GM18499 (cell line): Measurements from ENCODE around the gene CKS2.

ENCODE experiments used
- ATAC-seq: cut with Tn5 transposase; IDR thresholded peaks from one replicate; pipeline ENCODE4 v1.9.1; 2021; ENCODE audit warnings: moderate number of reproducible peaks; ENCODE audit not compliant: insufficient read depth, unreplicated experiment

The CKS2 gene

DNA sequence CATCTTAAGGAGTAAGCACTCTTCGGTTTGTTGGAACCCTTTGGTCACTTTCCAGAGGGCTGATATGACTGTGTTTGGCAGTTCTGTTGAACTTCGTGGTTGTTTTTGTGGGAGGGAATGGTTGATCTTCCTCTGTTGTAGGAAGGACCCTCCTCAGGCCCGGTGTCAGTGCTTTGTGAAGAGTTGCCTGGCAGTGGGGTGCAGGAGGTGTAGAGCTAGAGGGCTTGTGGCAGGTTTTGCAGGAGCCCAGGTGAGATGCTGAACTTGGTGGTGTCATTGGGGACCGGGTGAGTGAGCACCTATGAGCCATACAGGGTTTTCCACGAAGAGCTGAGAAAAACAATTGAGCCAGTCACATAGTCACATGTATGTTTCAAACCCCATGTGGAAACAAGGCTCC lies 34.5 kb downstream of the CKS2 start:
- no peak for ATAC-seq

GRCh38 chr9:89346696-89347095 lies 35.7 kb downstream of the CKS2 start:
- no peak for ATAC-seq

DNA sequence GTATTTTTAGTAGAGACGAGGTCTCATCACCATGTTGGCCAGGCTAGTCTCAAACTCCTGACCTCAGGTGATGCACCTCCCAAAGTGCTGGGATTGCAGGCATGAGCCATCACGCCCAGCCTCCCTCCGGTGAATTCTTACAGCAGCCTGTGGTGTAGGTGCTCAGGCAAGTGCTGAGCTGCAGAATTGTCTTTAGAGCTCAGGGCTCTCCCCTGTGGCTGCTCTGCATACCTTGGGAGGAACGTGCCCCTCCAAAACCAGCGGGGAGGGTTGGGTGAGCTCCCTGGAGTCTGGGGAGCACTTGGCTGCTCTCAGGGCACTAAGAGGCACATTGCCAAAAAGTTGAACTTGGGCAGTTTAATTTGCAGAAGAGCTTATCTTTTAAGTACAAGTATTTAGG lies 36.7 kb downstream of the CKS2 start:
- ATAC-seq: no peak

- ATAC-seq: no peak
These were observed 38.6 kb downstream of the CKS2 start for GRCh38 chr9:89349607-89350006.

DNA sequence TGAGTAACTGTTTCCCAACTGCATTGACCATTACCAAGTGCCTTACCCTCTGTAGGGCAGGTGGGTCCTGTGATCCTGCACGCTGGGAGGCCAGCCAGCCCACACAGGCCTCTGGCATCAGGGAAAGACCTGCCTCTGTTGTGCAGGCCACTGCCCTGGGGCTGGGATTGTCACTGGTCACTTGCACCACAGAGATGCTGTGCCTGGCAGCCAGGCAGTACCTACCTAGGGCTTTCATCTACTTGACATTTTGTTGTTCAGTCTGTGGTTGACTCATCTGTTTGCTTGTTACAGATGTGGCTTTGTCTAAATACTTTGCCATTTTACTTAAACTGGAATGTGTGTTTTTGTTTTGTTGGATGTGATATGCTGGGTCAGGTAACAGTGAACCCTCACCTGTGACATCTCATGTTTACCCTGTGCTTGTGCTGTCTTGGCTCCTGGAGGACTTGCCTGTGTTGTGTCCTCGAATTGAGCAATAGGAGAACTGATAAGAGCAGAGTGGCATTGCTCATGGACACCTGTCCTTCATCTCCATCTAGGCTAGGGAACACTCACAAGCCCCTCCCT lies 40.1 kb downstream of the CKS2 start:
- no peak for ATAC-seq

GRCh38 chr9:89351584-89352300 lies 40.7 kb downstream of the CKS2 start:
- ATAC-seq: no peak

DNA sequence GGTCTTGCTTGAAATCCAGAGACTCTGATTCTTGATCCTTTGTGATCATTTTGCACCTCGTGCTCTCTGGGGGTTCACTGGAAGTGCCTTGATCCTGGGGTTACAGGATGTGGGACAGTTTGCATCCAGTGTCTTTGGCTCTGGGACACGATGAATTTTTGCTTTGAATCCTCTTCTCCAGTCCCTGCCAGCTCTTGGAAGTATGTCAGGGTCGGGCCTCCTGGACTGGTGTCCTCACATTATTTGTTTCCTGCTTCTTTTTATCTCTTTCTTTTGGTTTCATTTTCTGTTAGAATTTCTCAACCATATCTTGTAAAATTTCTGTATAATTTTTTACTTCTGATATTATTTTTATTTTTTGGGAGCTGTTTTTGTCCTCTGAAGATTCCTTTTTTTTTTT lies 41.5 kb downstream of the CKS2 start:
- no peak for ATAC-seq

DNA sequence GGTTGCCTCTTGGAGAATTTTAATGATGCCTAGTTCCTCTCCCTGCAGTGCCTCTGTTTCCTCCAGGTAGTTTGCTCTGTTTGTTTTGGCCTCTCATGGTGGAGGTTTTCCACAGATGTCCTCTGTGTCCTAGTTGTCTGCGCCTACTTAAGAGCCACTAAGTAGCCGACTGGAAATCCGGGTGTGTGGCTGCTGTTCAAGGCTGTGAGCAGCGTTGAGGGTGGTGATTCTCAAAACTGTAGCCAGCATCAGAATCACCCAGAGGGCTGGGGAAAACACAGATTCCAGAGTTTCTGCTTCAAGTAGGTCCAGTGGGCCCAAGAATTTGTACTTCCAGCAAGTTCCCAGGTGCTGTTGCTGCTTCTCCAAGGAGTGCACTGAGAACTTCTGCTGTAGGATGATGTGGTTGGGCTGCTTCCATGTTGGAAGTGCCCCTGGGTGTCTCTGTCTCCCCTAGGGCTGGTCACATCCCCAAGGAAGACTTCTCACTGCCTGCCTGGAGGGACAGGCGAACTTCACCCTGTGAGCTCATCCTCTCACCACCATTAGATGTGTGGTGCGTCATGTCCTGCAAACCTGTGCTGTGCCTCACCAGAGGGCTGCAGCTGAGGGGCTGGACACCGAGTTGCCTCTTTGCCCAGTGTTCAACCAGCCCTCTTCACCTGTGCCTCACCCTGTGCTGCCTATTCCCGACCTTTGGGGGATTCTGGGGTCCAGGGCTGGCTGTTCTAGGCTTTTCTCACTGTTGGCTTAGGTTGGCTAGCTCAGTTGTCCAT lies 42.1 kb downstream of the CKS2 start:
- ATAC-seq: no peak

GRCh38 chr9:89353989-89354388 lies 43.0 kb downstream of the CKS2 start:
- ATAC-seq: no peak

- no peak for ATAC-seq
These were observed 43.5 kb downstream of the CKS2 start for GRCh38 chr9:89354471-89354870.

GRCh38 chr9:89356782-89357181 lies 45.8 kb downstream of the CKS2 start:
- ATAC-seq: no peak

GRCh38 chr9:89357331-89358197 lies 46.6 kb downstream of the CKS2 start:
- no peak for ATAC-seq

DNA sequence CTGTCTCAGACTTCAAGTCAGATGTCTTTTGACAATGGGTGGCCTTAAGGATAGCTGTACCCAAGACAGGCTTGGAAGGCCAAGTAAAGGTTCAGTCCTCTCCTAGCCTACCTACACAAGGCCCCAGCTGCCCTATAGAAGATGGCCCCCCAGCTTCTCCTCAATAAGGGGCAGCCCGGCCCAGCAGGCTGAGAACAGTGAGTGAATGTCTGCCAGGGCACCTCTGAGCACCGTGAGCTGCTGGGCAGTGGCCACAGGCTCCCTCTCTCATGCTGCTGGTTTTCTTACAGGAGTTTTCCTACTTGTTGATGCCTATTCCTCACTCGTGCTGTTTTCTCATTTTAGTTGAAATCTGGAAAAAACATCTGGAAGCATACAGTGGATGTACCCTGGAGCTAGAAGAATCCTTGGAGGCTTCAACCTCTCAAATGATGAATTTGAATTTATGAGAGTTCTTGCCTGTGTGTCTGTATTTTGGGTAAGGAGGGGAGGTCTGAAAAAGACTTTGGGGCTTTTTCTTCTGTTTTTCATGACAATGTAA lies 47.5 kb downstream of the CKS2 start:
- ATAC-seq: no peak

DNA sequence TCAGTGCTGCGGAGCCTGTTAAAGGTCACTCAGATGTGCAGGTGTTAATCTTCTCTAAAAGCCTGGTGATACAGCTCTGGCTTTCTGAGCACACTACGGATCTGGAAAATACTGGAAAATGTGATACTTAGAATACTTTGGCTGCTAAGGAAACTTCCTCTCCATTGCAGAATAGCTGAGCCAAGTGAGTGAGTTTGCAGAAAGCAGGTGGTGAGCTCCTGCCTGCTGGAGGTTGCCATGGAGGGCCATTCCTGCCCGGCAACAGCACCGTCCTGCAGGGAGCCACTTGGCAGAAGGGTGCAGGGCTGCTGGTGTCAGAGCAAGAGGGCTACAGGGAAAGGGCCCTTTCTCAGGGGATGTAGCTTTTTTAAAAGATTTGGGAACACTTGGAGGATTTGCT lies 48.0 kb downstream of the CKS2 start:
- no peak for ATAC-seq

- ATAC-seq: no peak
These were observed 48.8 kb downstream of the CKS2 start for GRCh38 chr9:89359751-89360261.

- no peak for ATAC-seq
These were observed 49.5 kb downstream of the CKS2 start for GRCh38 chr9:89360465-89360864.

- ATAC-seq: no peak
These were observed 50.0 kb downstream of the CKS2 start for GRCh38 chr9:89361031-89361430.

- ATAC-seq: no peak
These were observed 51.0 kb downstream of the CKS2 start for GRCh38 chr9:89361816-89362646.

DNA sequence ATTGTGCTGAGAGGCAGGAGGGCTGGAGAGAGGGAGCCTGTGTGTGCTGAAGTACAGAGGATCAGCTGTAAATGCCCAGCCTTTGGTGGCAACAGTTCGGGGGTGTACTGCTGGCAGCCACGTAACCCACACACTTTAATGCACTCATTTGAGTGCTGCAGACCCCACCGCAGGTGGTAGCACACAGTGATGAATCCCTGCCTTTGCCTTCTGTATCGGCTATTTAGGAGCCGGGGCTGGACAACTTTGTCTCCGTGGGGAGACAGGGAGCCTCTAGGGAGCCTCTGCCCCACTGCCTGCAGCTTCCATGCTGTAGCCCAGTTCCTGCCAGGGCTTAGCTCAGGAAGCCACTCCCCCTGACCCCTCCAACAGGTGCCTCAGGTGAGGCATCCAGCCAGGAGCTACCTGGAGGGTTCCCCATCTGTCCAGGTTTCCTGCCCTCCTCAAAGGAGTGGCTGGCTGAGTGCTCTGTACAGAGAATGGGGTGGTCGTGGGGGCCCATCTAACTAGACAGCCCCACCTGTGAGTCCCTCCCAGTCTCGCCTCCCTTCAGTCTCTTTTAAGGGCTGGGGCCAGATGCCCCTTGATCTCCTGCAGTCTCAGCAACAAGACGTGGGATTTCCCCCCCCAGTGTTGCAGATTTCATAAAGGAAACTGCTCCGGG lies 51.8 kb downstream of the CKS2 start:
- ATAC-seq: no peak
